NCI-H774 (cell line): ENCODE data around the gene EFNB2.

ENCODE experiments used
- DNase-seq: peaks from one replicate; lab custom pipeline; 2025; lab: John Stamatoyannopoulos, UW

The EFNB2 gene

GRCh38 chr13:106484084-106484483 is 51.4 kb downstream of the EFNB2 start:
- no peak for DNase-seq

- DNase-seq: no peak
Measured at GRCh38 chr13:106481919-106482318, 53.5 kb downstream of the EFNB2 start.

- DNase-seq: no peak
Measured at GRCh38 chr13:106480351-106480910, 55.0 kb downstream of the EFNB2 start.

GRCh38 chr13:106479929-106480328 is 55.5 kb downstream of the EFNB2 start:
- DNase-seq: no peak

- no peak for DNase-seq
Measured at GRCh38 chr13:106478116-106478515, 57.3 kb downstream of the EFNB2 start.

GRCh38 chr13:106477303-106477702 is 58.2 kb downstream of the EFNB2 start:
- peak; percentile 16 for DNase-seq

- no peak for DNase-seq
Measured at GRCh38 chr13:106475852-106476251, 59.6 kb downstream of the EFNB2 start.

GRCh38 chr13:106474912-106475311 is 60.5 kb downstream of the EFNB2 start:
- DNase-seq: no peak

- no peak for DNase-seq
Measured at GRCh38 chr13:106473154-106473553, 62.3 kb downstream of the EFNB2 start.

- DNase-seq: no peak
Measured at GRCh38 chr13:106472621-106473020, 62.8 kb downstream of the EFNB2 start.

- DNase-seq: no peak
Measured at GRCh38 chr13:106471957-106472543, 63.4 kb downstream of the EFNB2 start.

- no peak for DNase-seq
Measured at GRCh38 chr13:106470576-106470975, 64.9 kb downstream of the EFNB2 start.

GRCh38 chr13:106468744-106469590 is 66.5 kb downstream of the EFNB2 start:
- DNase-seq: no peak

GRCh38 chr13:106468207-106468606 is 67.3 kb downstream of the EFNB2 start:
- DNase-seq: no peak

GRCh38 chr13:106467427-106468122 is 67.9 kb downstream of the EFNB2 start:
- DNase-seq: no peak

GRCh38 chr13:106466691-106467426 is 68.6 kb downstream of the EFNB2 start:
- no peak for DNase-seq

GRCh38 chr13:106464076-106464475 is 71.4 kb downstream of the EFNB2 start:
- no peak for DNase-seq

- DNase-seq: no peak
Measured at GRCh38 chr13:106462710-106463109, 72.8 kb downstream of the EFNB2 start.

- DNase-seq: no peak
Measured at GRCh38 chr13:106455777-106456176, 79.7 kb downstream of the EFNB2 start.

GRCh38 chr13:106455190-106455589 is 80.3 kb downstream of the EFNB2 start:
- DNase-seq: no peak

GRCh38 chr13:106453101-106453500 is 82.4 kb downstream of the EFNB2 start:
- no peak for DNase-seq

- no peak for DNase-seq
Measured at GRCh38 chr13:106450991-106451390, 84.5 kb downstream of the EFNB2 start.
